GM12878 (cell line): ENCODE data around the gene SPEG. TPM values are rescaled to one million over a fixed set of nuclear protein-coding genes. Genes with fewer than 3 reads are reported as not detected.

Source experiments
- ATAC-seq: fragments of 200-7000 bp; cut with Tn5 transposase; 3 replicates; pipeline ENCODE4 v1.9.1; 2020; ENCODE audit warnings: mild to moderate bottlenecking, moderate library complexity
- BruUV-seq: library from RNA; stranded (reverse); fragments of 400-500 nt; replicated peaks from 2 replicates; lab custom pipeline; 2021; lab: Mats Ljungman, UMichigan
- CTCF ChIA-PET: fragments of 300-600 bp; sonication (Branson Sonifier 250); formaldehyde crosslinking; extraction: SDS; loops from one replicate; lab custom pipeline; 2021; ENCODE audit warnings: inconsistent platforms; lab: Yijun Ruan, JAX
- POLR2A ChIA-PET: fragments of 350-600 bp; formaldehyde crosslinking; extraction: SDS; loops from one replicate; lab custom pipeline; 2021; ENCODE audit warnings: inconsistent platforms; lab: Charles Lee
- RAD21 ChIA-PET: fragments of 300-600 bp; sonication (Branson Sonifier 250); formaldehyde crosslinking; loops from one replicate; lab custom pipeline; 2023; ENCODE audit warnings: antibody characterized with exemption; ENCODE audit not compliant: unreplicated experiment; lab: Charles Lee
- SMC1A ChIA-PET: fragments of 300-600 bp; sonication (Branson Sonifier 250); formaldehyde crosslinking; loops from one replicate; lab custom pipeline; 2023; ENCODE audit not compliant: unreplicated experiment, uncharacterized antibody; lab: Charles Lee
- DNase-seq: peaks from one replicate; pipeline ENCODE4 v3.0.0-alpha.2; 2011; ENCODE audit warnings: low read depth, low spot score
- FAIRE-seq: peaks from 3 replicates; lab custom pipeline; 2011; peaks lifted over from hg19 to GRCh38; lab: Jason Lieb, UNC
- H2AFZ ChIP-seq: 2 replicates; pipeline ENCODE4 v1.6.0; 2011; ENCODE audit warnings: low read depth, low read length, control low read depth; ENCODE audit not compliant: control insufficient read depth
- H3K27ac ChIP-seq: 2 replicates; pipeline ENCODE4 v1.5.1; 2011; ENCODE audit warnings: control low read depth; ENCODE audit not compliant: control insufficient read depth, insufficient read depth
- H3K27me3 ChIP-seq, 2 experiments: replicated peaks in 1 of 2; 2 replicates each; pipeline versions ENCODE4 v1.6.0 to v1.6.1; 2011; ENCODE audit warnings: low read length in 1 of 2; ENCODE audit not compliant: control insufficient read depth in 2 of 2, insufficient read depth in 2 of 2
- H3K36me3 ChIP-seq, 2 experiments: 2 replicates each; pipeline ENCODE4 v1.5.1; 2011; ENCODE audit warnings: low read length in 1 of 2; ENCODE audit not compliant: control insufficient read depth in 2 of 2, insufficient read depth in 2 of 2
- H3K4me1 ChIP-seq: 2 replicates; pipeline ENCODE4 v1.6.1; 2011; ENCODE audit warnings: mild to moderate bottlenecking, low read length, moderate library complexity, mixed read lengths; ENCODE audit not compliant: control insufficient read depth, insufficient read depth
- H3K4me2 ChIP-seq: 2 replicates; pipeline ENCODE4 v1.6.0; 2011; ENCODE audit warnings: control low read depth; ENCODE audit not compliant: control insufficient read depth, insufficient read depth
- H3K4me3 ChIP-seq: fragments of 200-600 bp; sonication (generic); 2 replicates; pipeline ENCODE4 v1.5.1; 2016
- H3K79me2 ChIP-seq: 2 replicates; pipeline ENCODE4 v1.6.0; 2011; ENCODE audit warnings: low read length; ENCODE audit not compliant: control insufficient read depth, insufficient read depth
- H3K9ac ChIP-seq: 2 replicates; pipeline ENCODE4 v1.8.0; 2011; ENCODE audit warnings: low read length, control low read depth, mixed read lengths; ENCODE audit not compliant: control insufficient read depth, insufficient read depth
- H3K9me3 ChIP-seq: replicated peaks from 3 replicates; pipeline ENCODE4 v1.5.1; 2011; ENCODE audit warnings: mild to moderate bottlenecking, low read length; ENCODE audit not compliant: control insufficient read depth, insufficient read depth
- H4K20me1 ChIP-seq: 2 replicates; pipeline ENCODE4 v1.6.0; 2011; ENCODE audit not compliant: control insufficient read depth, insufficient read depth
- CEBPB ChIP-seq, 2 experiments: fragments of 150-350 bp in 1 of 2; IDR thresholded peaks; 2 replicates each; pipeline ENCODE4 v1.6.1; 2012 to 2014; ENCODE audit warnings: low read depth in 2 of 2, low read length in 2 of 2, borderline replicate concordance in 1 of 2, inconsistent platforms in 1 of 2
- CREM ChIP-seq: IDR thresholded peaks from 2 replicates; pipeline ENCODE4 v1.6.1; 2014; ENCODE audit warnings: antibody characterized with exemption, low read depth
- FOXK2 ChIP-seq: fragments of 450-650 bp; IDR thresholded peaks from 2 replicates; pipeline ENCODE4 v1.6.1; 2017; ENCODE audit warnings: mild to moderate bottlenecking, moderate library complexity
- IKZF1 ChIP-seq: fragments of 450-650 bp; conservative IDR thresholded peaks from 2 replicates; pipeline ENCODE4 v1.6.1; 2017; ENCODE audit warnings: antibody characterized with exemption, mild to moderate bottlenecking
- MYB ChIP-seq: fragments of 150-350 bp; IDR thresholded peaks from 2 replicates; pipeline ENCODE4 v1.6.1; 2014; ENCODE audit warnings: mild to moderate bottlenecking, low read depth, low read length, borderline replicate concordance
- PRDM15 ChIP-seq: fragments of 450-650 bp; formaldehyde crosslinking; IDR thresholded peaks from 2 replicates; pipeline ENCODE4 v1.4.0; 2020; ENCODE audit warnings: mild to moderate bottlenecking, moderate library complexity
- RAD51 ChIP-seq: fragments of 450-650 bp; IDR thresholded peaks from 2 replicates; pipeline ENCODE4 v1.6.1; 2016; ENCODE audit warnings: moderate library complexity, mild to moderate bottlenecking, inconsistent platforms
- SIX5 ChIP-seq: IDR thresholded peaks from 2 replicates; pipeline ENCODE4 v1.6.1; 2011; ENCODE audit warnings: mild to moderate bottlenecking, low read depth, low read length, moderate library complexity; ENCODE audit not compliant: severe bottlenecking
- SPI1 ChIP-seq: IDR thresholded peaks from 2 replicates; pipeline ENCODE4 v1.6.1; 2011; ENCODE audit warnings: low read depth, mild to moderate bottlenecking, low read length, moderate library complexity, borderline replicate concordance; ENCODE audit not compliant: insufficient read depth
- SUPT20H ChIP-seq: IDR thresholded peaks from 2 replicates; pipeline ENCODE4 v1.6.1; 2011; ENCODE audit warnings: low read depth, mild to moderate bottlenecking, low read length, moderate library complexity, borderline replicate concordance; ENCODE audit not compliant: control insufficient read depth
- TCF3 ChIP-seq: IDR thresholded peaks from 2 replicates; pipeline ENCODE4 v1.6.1; 2012; ENCODE audit warnings: low read depth, mild to moderate bottlenecking, low read length, borderline replicate concordance; ENCODE audit not compliant: insufficient read depth
- ZZZ3 ChIP-seq: IDR thresholded peaks from 2 replicates; pipeline ENCODE4 v1.6.1; 2011; ENCODE audit warnings: low read depth; ENCODE audit not compliant: control insufficient read depth, insufficient read length
- whole genome bisulfite sequencing: methylation state at CpG from one replicate; pipeline ENCODE4 v1.1.6; 2016; ENCODE audit warnings: low lambda C conversion rate; ENCODE audit not compliant: insufficient replicate concordance, insufficient coverage; ENCODE audit errors: missing lambda C conversion rate; 5-methylcytosine and 5-hydroxymethylcytosine counted together
- in situ Hi-C: fragments of 300-500 bp; cut with MboI; formaldehyde crosslinking; loops from 9 replicates; pipeline ENCODE4 v1.14.3; 2018; ENCODE audit warnings: mixed read lengths
- intact Hi-C: fragments of 100-400 bp; cut with micrococcal nuclease; formaldehyde crosslinking; loops from one replicate; pipeline ENCODE4 v1.14.2; 2022; ENCODE audit not compliant: unreplicated experiment
- polyA plus RNA-seq, 11 experiments: library from polyadenylated mRNA; depleted of rRNA in 4 of 11; unstranded in 6 of 11; stranded (reverse) in 5 of 11; fragments of >200 nt; fragmentation: Nextera tagmentation in 4 of 11; fragmentation: Illumina TruSeq in 1 of 11; extraction: Ambion mirVana in 4 of 11; extraction: Trizol in 1 of 11; gene quantifications; 1 replicate in 1 of 11; 2 replicates in 10 of 11; pipeline versions ENCODE4 v1.2.1 to v1.2.3, GENCODE V29; 2011 to 2016; ENCODE audit warnings: inconsistent platforms in 2 of 11, missing spikeins in 2 of 11, low read depth in 1 of 11
- total RNA-seq, 4 experiments: library from RNA; depleted of rRNA in 3 of 4; stranded (reverse); fragments of >200 nt in 3 of 4; fragmentation: Illumina TruSeq in 1 of 4; extraction: Trizol in 1 of 4; gene quantifications; 2 replicates each; pipeline versions ENCODE4 v1.2.1 to v1.2.3, GENCODE V29; 2013 to 2021
- TF ChIP-seq, protein P1 (sequence below): fragments of 450-650 bp; IDR thresholded peaks from 2 replicates; pipeline ENCODE4 v1.6.1; 2017; ENCODE audit warnings: borderline replicate concordance

Gene SPEG
- total and polyA plus RNA-seq, 10 of the 15 experiments (the other 5 are each of a cell fraction or from before 2014, with no cell fraction given) = 0.03 to 0.28 TPM; not detected in 8

DNA sequence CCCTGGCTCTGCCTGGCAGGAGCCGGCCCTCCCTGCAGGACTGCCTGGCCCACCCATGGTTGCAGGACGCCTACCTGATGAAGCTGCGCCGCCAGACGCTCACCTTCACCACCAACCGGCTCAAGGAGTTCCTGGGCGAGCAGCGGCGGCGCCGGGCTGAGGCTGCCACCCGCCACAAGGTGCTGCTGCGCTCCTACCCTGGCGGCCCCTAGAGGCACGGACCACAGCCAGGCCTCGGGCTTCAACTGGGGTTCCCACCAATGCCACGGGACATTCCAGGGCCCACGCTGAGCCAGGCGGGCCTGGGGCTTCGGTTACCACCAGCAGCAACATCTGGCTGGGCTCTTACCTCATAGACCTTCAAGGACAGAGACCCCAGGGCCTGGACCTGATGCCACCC lies 57.9 kb downstream of the SPEG start:
- Histone ChIP-seq H3K27me3 (peaks cover 15% of the 10 kb centered on the region in 2 experiments), H3K4me3 (no peak overlapping the region), H3K36me3 (no peaks in the 10 kb centered on the region), H3K4me2 (no peak overlapping the region), H4K20me1 (no peaks in the 10 kb centered on the region), H3K4me1 (peaks cover 3% of the 10 kb centered on the region; the same call in 1 of the 2 replicates), H3K9me3 (no peaks in the 10 kb centered on the region; the same call in 2 of the 3 replicates), H2AFZ (no peak overlapping the region), H3K79me2 (no peaks in the 10 kb centered on the region), H3K27ac (no peak overlapping the region), H3K9ac (no peak overlapping the region)
- SMC1A ChIA-PET = interaction anchor here (0.9 to 1.2 kb wide), 2 partner anchors 35 to 37 kb away, joined by 3 to 4 read pairs; no protein-coding TSS in a partner anchor
- POLR2A ChIA-PET = no interaction called here
- ATAC-seq (no peak), DNase-seq (no peak), FAIRE-seq (no peak)
- TF ChIP-seq, protein P1, sequence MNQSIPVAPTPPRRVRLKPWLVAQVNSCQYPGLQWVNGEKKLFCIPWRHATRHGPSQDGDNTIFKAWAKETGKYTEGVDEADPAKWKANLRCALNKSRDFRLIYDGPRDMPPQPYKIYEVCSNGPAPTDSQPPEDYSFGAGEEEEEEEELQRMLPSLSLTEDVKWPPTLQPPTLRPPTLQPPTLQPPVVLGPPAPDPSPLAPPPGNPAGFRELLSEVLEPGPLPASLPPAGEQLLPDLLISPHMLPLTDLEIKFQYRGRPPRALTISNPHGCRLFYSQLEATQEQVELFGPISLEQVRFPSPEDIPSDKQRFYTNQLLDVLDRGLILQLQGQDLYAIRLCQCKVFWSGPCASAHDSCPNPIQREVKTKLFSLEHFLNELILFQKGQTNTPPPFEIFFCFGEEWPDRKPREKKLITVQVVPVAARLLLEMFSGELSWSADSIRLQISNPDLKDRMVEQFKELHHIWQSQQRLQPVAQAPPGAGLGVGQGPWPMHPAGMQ = no peak
- TF ChIP-seq ZZZ3 (no peak), CREM (no peak), SIX5 (no peak), IKZF1 (no peak), SPI1 (no peak), SUPT20H (no peak), TCF3 (no peak), CEBPB (IDR thresholded peaks at IDR 0.05; ENCODE audit: borderline replicate concordance in 1 of 2, low read depth in 2 of 2, low read length in 2 of 2) (no peak), PRDM15 (CRISPR knock-in tag) (no peak), RAD51 (no peak), MYB (no peak), FOXK2 (no peak)
- intact Hi-C loops = no loop called here
- no TSS peak for BruUV-seq
- RAD21 ChIA-PET = no interaction called here
- CTCF ChIA-PET = interaction anchor here (1.9 to 11.4 kb wide), 2 partner anchors 36 to 90 kb away, joined by 9 to 224 read pairs; no protein-coding TSS in a partner anchor
- in situ Hi-C loops = no loop called here
- 34% methylated on average over 19 of the region's 20 CpGs for WGBS
